TTC549 (cell line): ENCODE results near the gene PLTP.
"Not testable (repeated sequence)": the region's sequence is repeated elsewhere in the genome, so short reads cannot be mapped to it uniquely, and the experiment has no call there.

Experiments
- FAIRE-seq: peaks from 2 replicates; lab custom pipeline; 2012; peaks lifted over from hg19 to GRCh38; lab: Jason Lieb, UNC

Gene PLTP

GRCh38 chr20:45874104-45874481 lies 37.9 kb downstream of the PLTP start:
- not testable (repeated sequence) for FAIRE-seq

DNA sequence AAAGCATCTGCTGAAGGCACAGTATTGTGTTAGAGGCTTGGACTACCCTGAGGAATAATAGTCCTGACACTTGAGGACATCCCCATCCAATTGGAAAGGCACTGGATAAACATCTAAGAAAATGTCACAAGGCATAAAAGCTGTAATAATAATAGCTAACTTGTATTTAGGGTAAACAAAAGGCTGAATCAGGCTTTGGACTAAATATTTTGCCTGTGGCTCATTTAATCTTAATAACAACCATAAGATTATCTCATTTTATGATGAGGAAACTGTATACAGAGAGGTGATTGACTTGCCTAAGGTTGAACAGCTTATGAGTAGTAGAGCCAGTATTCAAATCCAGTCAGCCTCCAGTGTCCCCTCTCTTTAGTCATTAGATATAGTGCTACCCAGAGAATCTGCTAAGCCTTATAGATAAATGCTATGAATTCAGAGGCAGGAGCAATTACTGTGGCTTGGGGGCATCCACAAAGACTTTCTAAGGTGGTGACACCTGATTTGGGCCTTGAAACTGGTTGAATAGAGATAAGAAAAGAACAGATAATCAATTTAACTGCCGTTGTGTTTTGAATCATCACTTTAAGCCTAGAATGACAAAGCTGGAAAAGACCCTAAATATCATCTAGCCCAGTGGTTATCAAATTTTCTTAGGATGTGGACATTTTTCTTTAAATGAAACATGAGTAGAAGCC lies 38.4 kb downstream of the PLTP start:
- FAIRE-seq = no peak

DNA sequence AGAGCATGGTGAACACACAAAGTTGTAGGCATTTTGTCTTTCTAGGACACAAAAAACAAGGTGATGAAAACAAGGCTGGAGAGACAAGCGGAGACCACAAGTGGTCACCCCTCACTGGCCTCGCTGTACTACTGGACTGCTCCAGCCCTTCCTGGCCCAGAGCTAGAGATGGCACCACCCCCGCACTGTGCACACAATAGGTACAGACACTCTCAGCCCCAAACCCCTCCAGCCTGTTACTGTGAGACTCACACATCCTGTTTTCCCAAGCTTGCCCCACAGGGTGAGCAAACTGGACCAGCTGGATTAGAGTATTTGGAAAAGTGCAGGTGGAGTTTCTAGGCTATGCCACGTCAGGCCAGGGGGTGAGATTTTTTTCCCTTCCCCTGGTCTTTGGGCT lies 39.3 kb downstream of the PLTP start:
- FAIRE-seq = no peak

- FAIRE-seq = no peak
These were observed 44.2 kb downstream of the PLTP start for GRCh38 chr20:45867819-45868176.

- no peak for FAIRE-seq
These were observed 44.7 kb downstream of the PLTP start for GRCh38 chr20:45867136-45867818.

- FAIRE-seq = no peak
These were observed 45.5 kb downstream of the PLTP start for GRCh38 chr20:45866454-45866853.

DNA sequence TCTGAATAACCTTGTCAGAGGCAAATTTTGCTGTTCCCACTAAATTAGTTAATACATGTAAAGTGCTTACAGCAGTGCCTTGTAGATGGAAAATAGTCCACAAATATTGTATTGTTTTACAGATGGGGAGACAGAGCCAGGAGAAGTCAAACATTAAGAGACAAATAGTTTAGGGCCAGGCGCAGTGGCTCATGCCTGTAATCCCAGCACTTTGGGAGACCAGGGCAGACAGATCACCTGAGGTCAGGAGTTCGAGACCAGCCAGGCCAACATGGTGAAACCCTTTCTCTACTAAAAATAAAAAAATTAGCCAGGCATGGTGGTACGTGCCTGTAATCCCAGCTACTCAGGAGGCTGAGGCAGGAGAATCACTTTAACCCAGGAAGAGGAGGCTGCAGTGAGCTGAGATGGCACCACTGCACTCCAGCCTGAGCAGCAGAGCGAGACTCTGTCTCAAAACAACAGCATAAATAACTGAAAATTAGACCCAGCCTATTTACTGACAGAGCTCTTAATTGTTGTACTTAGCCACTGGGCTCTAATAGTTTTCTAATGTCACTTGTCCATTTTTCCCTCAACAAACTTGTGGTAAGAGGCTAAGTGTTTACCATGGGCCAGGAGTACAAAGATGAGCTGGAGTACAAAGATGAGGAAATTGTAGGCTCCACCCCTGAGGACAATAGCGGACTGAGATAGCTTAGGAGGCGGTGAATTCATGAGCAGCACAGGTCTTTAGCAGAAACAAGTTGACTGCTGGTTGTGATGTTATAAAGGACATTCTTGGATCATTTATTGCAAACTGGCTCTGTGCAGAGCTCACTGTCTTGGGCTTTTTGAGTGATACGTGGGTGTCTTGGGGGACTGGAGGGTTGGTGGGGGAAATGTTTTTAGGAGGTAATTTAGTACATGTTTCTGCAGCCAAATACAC lies 48.1 kb downstream of the PLTP start:
- FAIRE-seq = no peak

DNA sequence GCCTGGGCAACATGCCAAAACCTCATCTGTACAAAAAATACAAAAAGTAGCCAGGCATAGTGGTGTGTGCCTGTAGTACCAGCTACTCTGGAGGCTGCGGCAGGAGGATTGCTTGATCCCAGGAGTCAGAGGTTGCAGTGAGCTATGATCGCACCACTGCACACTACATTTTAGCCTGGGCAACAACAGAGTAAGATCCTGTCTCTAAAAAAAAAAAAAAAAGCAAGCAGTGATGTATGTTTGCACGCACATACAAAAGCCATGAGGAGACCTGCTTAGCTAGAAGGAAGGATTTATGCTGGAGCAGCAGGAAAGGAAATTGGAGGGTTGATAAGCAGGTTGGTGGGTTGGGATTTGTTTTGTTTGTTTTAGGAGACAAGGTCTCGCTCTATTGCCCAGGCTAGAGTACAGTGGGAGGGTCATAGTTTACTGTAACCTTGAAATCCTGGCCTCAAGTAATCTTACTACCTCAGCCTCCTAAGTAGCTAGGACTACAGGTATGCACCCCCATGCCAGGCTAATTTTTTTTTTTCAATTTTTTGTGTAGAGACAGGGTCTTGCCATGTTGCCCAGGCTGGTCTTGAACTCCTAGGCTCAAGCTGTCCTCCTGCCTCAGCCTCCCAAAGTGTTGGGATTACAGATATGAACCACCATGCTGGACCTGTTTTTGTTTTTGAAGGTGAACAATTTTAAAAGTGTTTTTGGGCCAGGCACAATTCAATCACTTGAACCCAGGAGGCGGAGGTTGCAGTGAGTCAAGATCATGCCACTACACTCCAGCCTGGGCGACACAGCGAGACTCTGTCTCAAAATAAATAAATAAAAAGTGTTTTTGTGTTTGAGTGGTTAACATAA lies 50.5 kb downstream of the PLTP start:
- FAIRE-seq = no peak

DNA sequence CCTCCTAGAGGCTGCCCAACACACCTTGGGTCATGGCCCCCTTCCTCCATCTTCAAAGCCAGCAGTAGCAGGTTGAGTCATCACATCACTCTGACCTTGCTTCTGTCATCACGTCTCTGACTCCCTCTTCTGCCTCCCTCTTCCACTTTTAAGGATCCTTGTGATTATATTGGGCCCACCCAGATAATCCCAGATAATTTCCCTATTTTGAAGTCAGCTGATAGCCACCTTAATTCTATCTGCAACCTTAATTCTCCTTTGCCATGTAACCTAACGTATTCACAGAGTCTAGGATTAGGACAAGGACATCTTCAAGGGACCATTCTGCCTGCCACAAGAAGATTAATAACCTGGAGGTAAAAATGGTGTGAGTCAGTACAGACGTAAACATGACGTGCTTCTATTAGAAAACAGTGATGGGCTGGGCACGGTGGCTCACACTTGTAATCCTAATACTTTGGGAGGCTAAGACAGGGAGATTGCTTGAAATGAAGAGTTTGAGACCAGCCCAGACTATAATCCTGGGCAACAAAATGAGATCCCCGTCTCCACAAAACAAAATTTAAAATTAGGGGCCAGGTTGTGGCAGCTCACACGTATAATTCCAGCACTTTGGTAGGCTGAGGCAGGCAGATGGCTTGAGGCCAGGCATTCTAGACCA lies 51.3 kb downstream of the PLTP start:
- FAIRE-seq = no peak

DNA sequence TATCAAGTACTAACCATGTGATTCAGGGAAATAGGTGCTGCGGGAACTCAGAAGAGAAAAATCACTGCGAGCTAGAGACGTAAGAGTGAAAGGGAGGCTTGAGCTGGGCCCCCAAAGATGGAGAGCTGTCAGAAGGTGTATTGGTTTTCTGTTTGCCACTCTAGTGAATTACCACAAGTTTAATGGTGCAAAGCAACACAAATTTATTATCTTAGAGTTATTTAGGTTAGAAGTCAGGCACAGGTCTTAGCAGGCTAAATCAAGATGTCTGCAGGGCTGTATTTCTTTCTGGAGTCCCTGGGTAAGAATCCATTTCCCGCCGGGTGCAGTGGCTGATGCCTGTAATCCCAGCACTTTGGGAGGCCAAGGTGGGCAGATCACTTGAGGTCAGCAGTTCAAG lies 52.0 kb downstream of the PLTP start:
- FAIRE-seq = no peak

GRCh38 chr20:45857882-45858216 lies 54.1 kb downstream of the PLTP start:
- no peak for FAIRE-seq

DNA sequence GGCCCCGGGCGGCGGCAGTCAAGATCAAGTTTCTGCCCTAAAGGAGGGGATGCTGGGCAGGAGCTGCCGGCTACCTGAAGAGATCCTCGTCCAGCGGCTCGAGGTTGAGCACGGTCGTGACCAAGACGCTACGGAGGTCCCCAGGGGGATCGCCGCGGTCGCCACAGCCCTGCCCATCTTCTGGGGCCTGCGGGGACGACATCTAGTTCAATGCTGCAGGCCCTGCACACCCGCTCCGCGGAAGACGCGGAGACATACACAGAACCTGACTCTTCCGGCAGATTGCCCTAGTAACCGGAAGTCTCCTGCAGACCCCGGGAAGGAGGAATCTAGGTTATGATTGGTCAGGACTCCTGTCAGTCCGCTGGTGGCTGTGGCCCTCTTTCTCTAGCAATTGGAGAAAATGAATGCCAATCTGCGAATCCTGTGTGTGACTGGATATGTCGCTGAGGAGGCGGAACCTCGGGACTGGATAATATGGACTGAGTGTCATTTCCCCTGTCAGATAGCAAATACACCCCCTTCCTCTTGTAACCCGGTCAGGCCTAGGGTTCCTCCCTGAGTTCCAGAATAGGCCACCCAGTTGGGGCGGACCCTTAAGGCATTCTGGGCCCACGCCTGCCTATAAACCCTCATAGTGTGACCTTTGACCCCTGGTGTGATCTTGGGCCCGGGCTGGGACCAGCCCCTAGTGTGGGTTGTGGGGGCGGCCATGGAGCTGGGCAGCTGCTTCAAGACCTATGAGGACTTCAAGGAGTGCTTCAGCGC lies 54.7 kb downstream of the PLTP start, which contains the start of the genes ACOT8 and ZSWIM3:
Gene ACOT8 (minus strand): TSS at position 279 of the 768 bp plus-strand sequence. CDS start 77 bp downstream, at position 202.
Gene ZSWIM3 (plus strand): TSS at position 501 of the 768 bp plus-strand sequence. CDS start 212 bp downstream, at position 713.
- peak; percentile 63 for FAIRE-seq

DNA sequence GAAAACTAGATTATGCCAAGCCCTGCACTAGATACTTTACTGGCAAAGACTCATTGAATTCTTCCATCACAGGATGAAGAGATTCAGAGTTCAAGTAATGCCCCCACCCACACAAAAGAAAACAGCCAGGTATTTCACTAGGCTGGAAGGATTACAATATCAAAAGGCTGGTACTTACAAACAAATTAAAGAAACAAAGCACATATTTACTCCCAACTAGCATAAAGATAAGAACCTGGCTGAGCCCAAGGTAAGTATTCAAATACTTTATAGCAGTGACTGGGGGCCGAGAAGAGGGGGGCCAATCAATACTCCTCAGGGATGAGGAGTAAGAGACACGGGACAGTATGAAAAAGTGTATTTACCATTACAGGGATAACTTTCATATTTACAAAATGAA lies 58.5 kb downstream of the PLTP start:
- no peak for FAIRE-seq

GRCh38 chr20:45852326-45852725 lies 59.6 kb downstream of the PLTP start:
- FAIRE-seq = no peak

GRCh38 chr20:45851501-45851900 lies 60.5 kb downstream of the PLTP start:
- FAIRE-seq = no peak

- no peak for FAIRE-seq
These were observed 61.0 kb downstream of the PLTP start for GRCh38 chr20:45850926-45851325.

- FAIRE-seq = no peak
These were observed 61.7 kb downstream of the PLTP start for GRCh38 chr20:45850238-45850637.

- FAIRE-seq = no peak
These were observed 62.9 kb downstream of the PLTP start for GRCh38 chr20:45848969-45849582.
